Astrocyte of the cerebellum (primary cell): ENCODE measurements around the gene MRM2.

Experiments
- DNase-seq: peaks from one replicate; pipeline ENCODE4 v3.0.0-alpha.2; 2011; ENCODE audit warnings: low read depth
- H3K4me3 ChIP-seq: 2 replicates; pipeline ENCODE4 v1.5.1; 2011; ENCODE audit warnings: mild to moderate bottlenecking, low read depth, low read length, moderate library complexity
- CTCF ChIP-seq: IDR thresholded peaks from 2 replicates; pipeline ENCODE4 v1.5.1; 2012; ENCODE audit warnings: low read length, low read depth, moderate library complexity, mild to moderate bottlenecking; ENCODE audit errors: missing control alignments
- in situ Hi-C: cut with HindIII; loops from 2 replicates; pipeline ENCODE4 v1.10.0; 2017; ENCODE audit warnings: low sequenced_read_pairs

Gene MRM2

GRCh38 chr7:2254429-2255144, 12.6 kb upstream of the MRM2 start:
- no peak for TF ChIP-seq CTCF
- DNase-seq, result no peak
- H3K4me3 ChIP-seq, result no peak overlapping the region
- in situ Hi-C loops, result no loop called here

- TF ChIP-seq CTCF, result no peak
- no peak overlapping the region for H3K4me3 ChIP-seq
- DNase-seq, result no peak
- in situ Hi-C loops, result no loop called here
Observed at GRCh38 chr7:2253525-2254244, 11.7 kb upstream of the MRM2 start.

- no peak for TF ChIP-seq CTCF
- in situ Hi-C loops, result no loop called here
- H3K4me3 ChIP-seq, result no peak overlapping the region
- DNase-seq, result no peak
Observed at GRCh38 chr7:2253021-2253420, 11.0 kb upstream of the MRM2 start.

- no peak for DNase-seq
- no peak overlapping the region for H3K4me3 ChIP-seq
- no peak for TF ChIP-seq CTCF
- in situ Hi-C loops, result no loop called here
Observed at GRCh38 chr7:2251841-2252771, 10.1 kb upstream of the MRM2 start.

- no peak for DNase-seq
Observed at GRCh38 chr7:2251381-2251780, 9.4 kb upstream of the MRM2 start.

More at GRCh38 chr7:2251381-2251780, 9.4 kb upstream of the MRM2 start:
- no peak overlapping the region for H3K4me3 ChIP-seq
- in situ Hi-C loops, result no loop called here
- TF ChIP-seq CTCF, result no peak
